ENCODE measurements around the gene LTBP3. TPM values are rescaled to one million over a fixed set of nuclear protein-coding genes. Genes with fewer than 3 reads are reported as not detected.

Gene LTBP3
- total RNA-seq, 1 experiment from 2014 or later: 1.3 TPM

GRCh38 chr11:65497141-65498041, 60.8 kb downstream of the LTBP3 start:
- peak overlapping the region; percentile 89 for H3K9ac ChIP-seq (ENCODE audit: low read length)
- no peaks in the 10 kb centered on the region for H3K9me2 ChIP-seq (replicated peaks; ENCODE audit: insufficient read depth, low read length)
- no peaks in the 10 kb centered on the region for H3K27me3 ChIP-seq (ENCODE audit: low read length)
- H2AFZ ChIP-seq (ENCODE audit: low read length): peak overlapping the region; percentile 78; the same call in 1 of the 2 replicates
- H4K20me1 ChIP-seq (ENCODE audit: insufficient read depth, low read depth, low read length): peaks cover 31% of the 10 kb centered on the region
- H3K4me1 ChIP-seq (ENCODE audit: low read length): peaks cover 64% of the 10 kb centered on the region
- H3K36me3 ChIP-seq (ENCODE audit: insufficient read depth, low read length): peaks cover 34% of the 10 kb centered on the region
- peak overlapping the region; percentile 83 for H3K4me3 ChIP-seq (ENCODE audit: low read length)
- DNase-seq: peak; percentile 99
- H3K4me2 ChIP-seq (ENCODE audit: low read depth, low read length, poor library complexity, severe bottlenecking): peak overlapping the region; percentile 99
- H3K9me3 ChIP-seq (ENCODE audit: low read length): no peaks in the 10 kb centered on the region
- peaks cover 35% of the 10 kb centered on the region for H3K79me2 ChIP-seq (ENCODE audit: low read length)
- H3K27ac ChIP-seq (ENCODE audit: low read length): peak overlapping the region; percentile 99

GRCh38 chr11:65496304-65497140, 61.6 kb downstream of the LTBP3 start:
- Histone ChIP-seq H4K20me1 (ENCODE audit: insufficient read depth, low read depth, low read length) (peaks cover 23% of the 10 kb centered on the region), H3K79me2 (ENCODE audit: low read length) (peaks cover 26% of the 10 kb centered on the region), H3K4me3 (ENCODE audit: low read length) (peak overlapping the region; percentile 45), H3K27ac (ENCODE audit: low read length) (peak overlapping the region; percentile 89), H3K9ac (ENCODE audit: low read length) (peak overlapping the region; percentile 68), H3K4me2 (ENCODE audit: low read depth, low read length, poor library complexity, severe bottlenecking) (peak overlapping the region; percentile 72), H3K9me3 (ENCODE audit: low read length) (no peaks in the 10 kb centered on the region), H3K9me2 (replicated peaks; ENCODE audit: insufficient read depth, low read length) (no peaks in the 10 kb centered on the region), H3K27me3 (ENCODE audit: low read length) (no peaks in the 10 kb centered on the region), H3K4me1 (ENCODE audit: low read length) (peaks cover 62% of the 10 kb centered on the region), H2AFZ (ENCODE audit: low read length) (0 out of 2 replicates have a peak overlapping the region, but pooled peaks have one; percentile 78), H3K36me3 (ENCODE audit: insufficient read depth, low read length) (peaks cover 25% of the 10 kb centered on the region)
- DNase-seq: no peak

GRCh38 chr11:65493367-65494176, 64.6 kb downstream of the LTBP3 start:
- H3K27me3 ChIP-seq (ENCODE audit: low read length): no peaks in the 10 kb centered on the region
- DNase-seq: no peak
- H3K27ac ChIP-seq (ENCODE audit: low read length): no peak overlapping the region
- no peak overlapping the region for H3K4me2 ChIP-seq (ENCODE audit: low read depth, low read length, poor library complexity, severe bottlenecking)
- H3K79me2 ChIP-seq (ENCODE audit: low read length): no peaks in the 10 kb centered on the region
- no peak overlapping the region for H3K4me3 ChIP-seq (ENCODE audit: low read length)
- H3K4me1 ChIP-seq (ENCODE audit: low read length): peaks cover 65% of the 10 kb centered on the region
- no peaks in the 10 kb centered on the region for H3K9me2 ChIP-seq (replicated peaks; ENCODE audit: insufficient read depth, low read length)
- H3K9ac ChIP-seq (ENCODE audit: low read length): peak overlapping the region; percentile 29; the same call in 1 of the 2 replicates
- H2AFZ ChIP-seq (ENCODE audit: low read length): peak overlapping the region; percentile 72
- no peaks in the 10 kb centered on the region for H4K20me1 ChIP-seq (ENCODE audit: insufficient read depth, low read depth, low read length)
- no peaks in the 10 kb centered on the region for H3K9me3 ChIP-seq (ENCODE audit: low read length)
- no peaks in the 10 kb centered on the region for H3K36me3 ChIP-seq (ENCODE audit: insufficient read depth, low read length)

- no peaks in the 10 kb centered on the region for H3K79me2 ChIP-seq (ENCODE audit: low read length)
- DNase-seq: no peak
- peaks cover 65% of the 10 kb centered on the region for H3K4me1 ChIP-seq (ENCODE audit: low read length)
- no peaks in the 10 kb centered on the region for H3K9me3 ChIP-seq (ENCODE audit: low read length)
- no peak overlapping the region for H3K27ac ChIP-seq (ENCODE audit: low read length)
- H3K4me2 ChIP-seq (ENCODE audit: low read depth, low read length, poor library complexity, severe bottlenecking): no peak overlapping the region
- no peaks in the 10 kb centered on the region for H3K27me3 ChIP-seq (ENCODE audit: low read length)
- no peaks in the 10 kb centered on the region for H3K36me3 ChIP-seq (ENCODE audit: insufficient read depth, low read length)
- peak overlapping the region; percentile 29; the same call in 1 of the 2 replicates for H3K9ac ChIP-seq (ENCODE audit: low read length)
- H3K9me2 ChIP-seq (replicated peaks; ENCODE audit: insufficient read depth, low read length): no peaks in the 10 kb centered on the region
- no peaks in the 10 kb centered on the region for H4K20me1 ChIP-seq (ENCODE audit: insufficient read depth, low read depth, low read length)
- peak overlapping the region; percentile 72; the same call in 1 of the 2 replicates for H2AFZ ChIP-seq (ENCODE audit: low read length)
- no peak overlapping the region for H3K4me3 ChIP-seq (ENCODE audit: low read length)
Observed at GRCh38 chr11:65492637-65493366, 65.4 kb downstream of the LTBP3 start.

GRCh38 chr11:65492387-65492636, 65.8 kb downstream of the LTBP3 start:
- Histone ChIP-seq H3K27me3 (ENCODE audit: low read length) (no peaks in the 10 kb centered on the region), H3K9me3 (ENCODE audit: low read length) (no peaks in the 10 kb centered on the region), H3K4me1 (ENCODE audit: low read length) (peaks cover 68% of the 10 kb centered on the region), H3K9me2 (replicated peaks; ENCODE audit: insufficient read depth, low read length) (no peaks in the 10 kb centered on the region), H3K4me2 (ENCODE audit: low read depth, low read length, poor library complexity, severe bottlenecking) (no peak overlapping the region), H2AFZ (ENCODE audit: low read length) (no peak overlapping the region), H3K9ac (ENCODE audit: low read length) (no peak overlapping the region), H3K79me2 (ENCODE audit: low read length) (no peaks in the 10 kb centered on the region), H3K4me3 (ENCODE audit: low read length) (no peak overlapping the region), H4K20me1 (ENCODE audit: insufficient read depth, low read depth, low read length) (no peaks in the 10 kb centered on the region), H3K36me3 (ENCODE audit: insufficient read depth, low read length) (no peaks in the 10 kb centered on the region), H3K27ac (ENCODE audit: low read length) (no peak overlapping the region)
- DNase-seq: no peak

GRCh38 chr11:65491614-65492386, 66.4 kb downstream of the LTBP3 start:
- no peak overlapping the region for H3K9ac ChIP-seq (ENCODE audit: low read length)

GRCh38 chr11:65491163-65491465, 67.0 kb downstream of the LTBP3 start:
- Histone ChIP-seq H3K9me2 (replicated peaks; ENCODE audit: insufficient read depth, low read length) (no peaks in the 10 kb centered on the region), H3K9ac (ENCODE audit: low read length) (no peak overlapping the region), H2AFZ (ENCODE audit: low read length) (no peak overlapping the region), H3K36me3 (ENCODE audit: insufficient read depth, low read length) (no peaks in the 10 kb centered on the region), H3K27ac (ENCODE audit: low read length) (no peak overlapping the region), H3K27me3 (ENCODE audit: low read length) (no peaks in the 10 kb centered on the region), H3K4me3 (ENCODE audit: low read length) (no peak overlapping the region), H3K79me2 (ENCODE audit: low read length) (no peaks in the 10 kb centered on the region), H4K20me1 (ENCODE audit: insufficient read depth, low read depth, low read length) (no peaks in the 10 kb centered on the region), H3K9me3 (ENCODE audit: low read length) (no peaks in the 10 kb centered on the region), H3K4me2 (ENCODE audit: low read depth, low read length, poor library complexity, severe bottlenecking) (no peak overlapping the region), H3K4me1 (ENCODE audit: low read length) (peaks cover 65% of the 10 kb centered on the region)
- no peak for DNase-seq

More at GRCh38 chr11:65491614-65492386, 66.4 kb downstream of the LTBP3 start:
- Histone ChIP-seq H3K79me2 (ENCODE audit: low read length) (no peaks in the 10 kb centered on the region), H4K20me1 (ENCODE audit: insufficient read depth, low read depth, low read length) (no peaks in the 10 kb centered on the region), H3K9me2 (replicated peaks; ENCODE audit: insufficient read depth, low read length) (no peaks in the 10 kb centered on the region), H3K4me1 (ENCODE audit: low read length) (peaks cover 68% of the 10 kb centered on the region), H2AFZ (ENCODE audit: low read length) (peak overlapping the region; percentile 8; the same call in 1 of the 2 replicates), H3K4me3 (ENCODE audit: low read length) (no peak overlapping the region), H3K4me2 (ENCODE audit: low read depth, low read length, poor library complexity, severe bottlenecking) (no peak overlapping the region), H3K9me3 (ENCODE audit: low read length) (no peaks in the 10 kb centered on the region), H3K27me3 (ENCODE audit: low read length) (no peaks in the 10 kb centered on the region), H3K27ac (ENCODE audit: low read length) (no peak overlapping the region), H3K36me3 (ENCODE audit: insufficient read depth, low read length) (no peaks in the 10 kb centered on the region)
- no peak for DNase-seq
